ENCODE results near the gene GUCY1A2. TPM values are rescaled to one million over a fixed set of nuclear protein-coding genes. Genes with fewer than 3 reads are reported as not detected.

GUCY1A2 gene
- polyA plus RNA-seq, 1 donor (not counting 4 experiments of a cell fraction or from before 2014, with no cell fraction given), result not detected

DNA sequence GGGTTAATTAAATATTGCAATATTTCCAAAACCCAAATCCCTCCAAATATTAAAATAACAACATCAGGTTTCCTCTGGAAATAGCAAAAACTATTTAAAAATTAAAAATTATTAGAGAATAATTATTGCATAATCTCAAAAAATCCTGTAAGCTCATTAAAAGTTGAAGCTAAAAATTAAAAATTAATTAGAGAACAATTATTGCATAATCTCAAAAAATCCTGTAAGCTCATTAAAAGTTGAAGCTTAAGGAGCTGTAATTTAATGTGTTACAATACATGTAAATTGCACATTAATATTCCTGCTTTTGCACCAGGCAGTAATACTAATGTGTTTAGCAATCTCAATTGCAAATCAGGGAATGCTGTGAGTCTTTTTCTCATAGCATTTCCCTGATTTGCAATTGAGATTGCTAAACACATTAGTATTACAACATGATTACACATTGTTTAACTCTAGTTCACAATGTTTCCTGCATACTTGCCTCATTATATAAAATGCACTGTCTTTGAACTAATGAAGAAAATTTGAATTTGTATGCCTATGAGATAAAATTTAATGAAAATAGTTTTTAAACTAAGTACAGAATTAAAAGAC is 247.7 kb downstream of the GUCY1A2 start:
- FAIRE-seq, result no peak
- no peak for TF ChIP-seq EZH2 (IDR thresholded peaks at IDR 0.05; ENCODE audit: low read length)
- TF ChIP-seq, protein P1, sequence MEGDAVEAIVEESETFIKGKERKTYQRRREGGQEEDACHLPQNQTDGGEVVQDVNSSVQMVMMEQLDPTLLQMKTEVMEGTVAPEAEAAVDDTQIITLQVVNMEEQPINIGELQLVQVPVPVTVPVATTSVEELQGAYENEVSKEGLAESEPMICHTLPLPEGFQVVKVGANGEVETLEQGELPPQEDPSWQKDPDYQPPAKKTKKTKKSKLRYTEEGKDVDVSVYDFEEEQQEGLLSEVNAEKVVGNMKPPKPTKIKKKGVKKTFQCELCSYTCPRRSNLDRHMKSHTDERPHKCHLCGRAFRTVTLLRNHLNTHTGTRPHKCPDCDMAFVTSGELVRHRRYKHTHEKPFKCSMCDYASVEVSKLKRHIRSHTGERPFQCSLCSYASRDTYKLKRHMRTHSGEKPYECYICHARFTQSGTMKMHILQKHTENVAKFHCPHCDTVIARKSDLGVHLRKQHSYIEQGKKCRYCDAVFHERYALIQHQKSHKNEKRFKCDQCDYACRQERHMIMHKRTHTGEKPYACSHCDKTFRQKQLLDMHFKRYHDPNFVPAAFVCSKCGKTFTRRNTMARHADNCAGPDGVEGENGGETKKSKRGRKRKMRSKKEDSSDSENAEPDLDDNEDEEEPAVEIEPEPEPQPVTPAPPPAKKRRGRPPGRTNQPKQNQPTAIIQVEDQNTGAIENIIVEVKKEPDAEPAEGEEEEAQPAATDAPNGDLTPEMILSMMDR (optimal IDR thresholded peaks at IDR 0.05 in 1 of 3, IDR thresholded peaks at IDR 0.05 in 1 of 3, conservative IDR thresholded peaks at IDR 0.05 in 1 of 3; ENCODE audit: extremely low read depth in 1 of 3, insufficient read depth in 2 of 3, low read length in 3 of 3), result no peak

DNA sequence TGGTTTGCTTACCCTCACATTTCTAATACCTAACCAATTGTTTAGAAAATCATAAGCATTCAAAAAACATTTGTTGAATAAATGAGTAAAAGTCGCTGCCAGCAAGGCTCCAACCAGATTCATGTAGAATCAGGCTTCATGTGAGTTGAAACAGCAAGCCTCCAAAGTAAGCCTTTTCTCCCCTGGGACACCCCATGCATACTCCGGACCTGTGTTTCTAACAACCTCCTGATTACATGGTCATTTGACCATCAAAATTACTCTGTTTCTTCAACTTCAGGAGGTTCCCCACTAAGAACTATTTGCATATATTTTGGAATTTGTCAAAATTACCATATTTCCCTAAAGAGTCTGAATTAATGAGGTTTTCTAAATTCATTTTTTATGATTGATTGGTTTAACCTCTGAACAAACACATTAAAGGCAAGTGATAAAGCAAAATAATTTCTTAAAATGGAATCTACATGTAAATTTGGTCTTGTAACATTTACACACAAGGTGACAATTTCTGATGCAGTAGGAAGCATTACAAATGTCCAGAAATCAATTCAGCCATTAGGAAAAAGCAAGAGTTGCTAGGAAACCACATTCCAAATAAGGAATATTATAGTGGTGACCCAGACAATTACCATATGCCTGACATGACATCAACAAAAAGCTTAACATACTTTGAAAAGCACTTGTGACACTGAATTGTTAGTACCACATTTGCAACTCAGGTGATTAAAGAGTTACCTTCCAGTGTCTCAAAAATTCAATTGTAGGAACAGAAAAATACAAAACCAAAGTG is 252.6 kb downstream of the GUCY1A2 start:
- Histone ChIP-seq H2AFZ (ENCODE audit: control insufficient read depth, low read length) (no peak overlapping the region), H3K79me2 (ENCODE audit: control insufficient read depth, insufficient read depth, low read length) (no peaks in the 10 kb centered on the region), H3K9me1 (ENCODE audit: control insufficient read depth, extremely low read depth, insufficient read depth, low read length) (no peaks in the 10 kb centered on the region), H3K36me3 (ENCODE audit: control insufficient read depth in 2 of 2, extremely low read depth in 1 of 2, insufficient read depth in 2 of 2, low read length in 2 of 2) (no peaks in the 10 kb centered on the region), H3K4me2 (ENCODE audit: control insufficient read depth, extremely low read depth, insufficient read depth, low read depth, low read length) (no peak overlapping the region), H3K9me3 (ENCODE audit: control insufficient read depth, low read depth, low read length) (no peaks in the 10 kb centered on the region), H3K4me3 (ENCODE audit: control insufficient read depth in 2 of 3, extremely low read depth in 1 of 3, insufficient read depth in 2 of 3, low read depth in 1 of 3, low read length in 3 of 3) (no peak overlapping the region), H3K27ac (ENCODE audit: control insufficient read depth, insufficient read depth, low read length) (no peak overlapping the region), H3K27me3 (ENCODE audit: control insufficient read depth, extremely low read depth, insufficient read depth, low read length) (no peaks in the 10 kb centered on the region), H3K9ac (ENCODE audit: control insufficient read depth, extremely low read depth, insufficient read depth, low read length) (no peak overlapping the region), H4K20me1 (ENCODE audit: control insufficient read depth, extremely low read depth, insufficient read depth, low read length) (no peaks in the 10 kb centered on the region), H3K4me1 (ENCODE audit: control insufficient read depth, extremely low read depth, insufficient read depth, low read length) (no peaks in the 10 kb centered on the region)
- no peak for TF ChIP-seq EZH2 (IDR thresholded peaks at IDR 0.05; ENCODE audit: low read length)
- TF ChIP-seq, protein P1 (optimal IDR thresholded peaks at IDR 0.05 in 1 of 3, IDR thresholded peaks at IDR 0.05 in 1 of 3, conservative IDR thresholded peaks at IDR 0.05 in 1 of 3; ENCODE audit: extremely low read depth in 1 of 3, insufficient read depth in 2 of 3, low read length in 3 of 3), result no peak
- dilution Hi-C loops (cut with MboI; ENCODE audit: extremely low pct_ligation_motif_present, low sequenced_read_pairs), result no loop called here
- no peak for DNase-seq (ENCODE audit: low read depth, low spot score)
- no peak for FAIRE-seq

More for the DNA sequence above, 247.7 kb downstream of the GUCY1A2 start:
- Histone ChIP-seq H3K27ac (ENCODE audit: control insufficient read depth, insufficient read depth, low read length) (no peak overlapping the region), H3K9ac (ENCODE audit: control insufficient read depth, extremely low read depth, insufficient read depth, low read length) (no peak overlapping the region), H3K4me1 (ENCODE audit: control insufficient read depth, extremely low read depth, insufficient read depth, low read length) (no peaks in the 10 kb centered on the region), H3K79me2 (ENCODE audit: control insufficient read depth, insufficient read depth, low read length) (no peaks in the 10 kb centered on the region), H3K9me3 (ENCODE audit: control insufficient read depth, low read depth, low read length) (no peaks in the 10 kb centered on the region), H3K9me1 (ENCODE audit: control insufficient read depth, extremely low read depth, insufficient read depth, low read length) (no peaks in the 10 kb centered on the region), H3K4me3 (ENCODE audit: control insufficient read depth in 2 of 3, extremely low read depth in 1 of 3, insufficient read depth in 2 of 3, low read depth in 1 of 3, low read length in 3 of 3) (no peak overlapping the region), H4K20me1 (ENCODE audit: control insufficient read depth, extremely low read depth, insufficient read depth, low read length) (no peaks in the 10 kb centered on the region), H3K36me3 (ENCODE audit: control insufficient read depth in 2 of 2, extremely low read depth in 1 of 2, insufficient read depth in 2 of 2, low read length in 2 of 2) (no peaks in the 10 kb centered on the region), H3K27me3 (ENCODE audit: control insufficient read depth, extremely low read depth, insufficient read depth, low read length) (no peaks in the 10 kb centered on the region), H2AFZ (ENCODE audit: control insufficient read depth, low read length) (no peak overlapping the region), H3K4me2 (ENCODE audit: control insufficient read depth, extremely low read depth, insufficient read depth, low read depth, low read length) (no peak overlapping the region)
- DNase-seq (ENCODE audit: low read depth, low spot score), result no peak
- dilution Hi-C loops (cut with MboI; ENCODE audit: extremely low pct_ligation_motif_present, low sequenced_read_pairs), result no loop called here

All from keratinocyte (primary cell).